ENCODE measurements around the gene KLC1.
"Not testable (repeated sequence)": the region's sequence is repeated elsewhere in the genome, so short reads cannot be mapped to it uniquely, and the experiment has no call there.

KLC1 gene

GRCh38 chr14:103691655-103692054 lies 62.6 kb downstream of the KLC1 start:
- not testable (repeated sequence) for FAIRE-seq

GRCh38 chr14:103692159-103692558 lies 63.1 kb downstream of the KLC1 start:
- FAIRE-seq: no peak

GRCh38 chr14:103692871-103693270 lies 63.9 kb downstream of the KLC1 start:
- no peak for FAIRE-seq

- no peak for FAIRE-seq
Measured at GRCh38 chr14:103693515-103693914, 64.5 kb downstream of the KLC1 start.

- no peak for FAIRE-seq
Measured at GRCh38 chr14:103694572-103695026, 65.6 kb downstream of the KLC1 start.

- FAIRE-seq: no peak
Measured at GRCh38 chr14:103695296-103696069, 66.5 kb downstream of the KLC1 start.

- no peak for FAIRE-seq
Measured at GRCh38 chr14:103696070-103696402, 67.0 kb downstream of the KLC1 start.

GRCh38 chr14:103696466-103697071 lies 67.6 kb downstream of the KLC1 start:
- FAIRE-seq: peak; percentile 76

- no peak for FAIRE-seq
Measured at GRCh38 chr14:103697206-103697602, 68.2 kb downstream of the KLC1 start.

- no peak for FAIRE-seq
Measured at GRCh38 chr14:103697603-103698379, 68.8 kb downstream of the KLC1 start.

- no peak for FAIRE-seq
Measured at GRCh38 chr14:103698380-103699260, 69.6 kb downstream of the KLC1 start.

- no peak for FAIRE-seq
Measured at GRCh38 chr14:103699261-103699661, 70.2 kb downstream of the KLC1 start.

- no peak for FAIRE-seq
Measured at GRCh38 chr14:103699901-103700752, 71.1 kb downstream of the KLC1 start.

GRCh38 chr14:103700753-103701490 lies 71.9 kb downstream of the KLC1 start:
- FAIRE-seq: no peak

GRCh38 chr14:103702095-103702494 lies 73.1 kb downstream of the KLC1 start:
- no peak for FAIRE-seq

GRCh38 chr14:103702497-103703432 lies 73.8 kb downstream of the KLC1 start:
- FAIRE-seq: no peak

GRCh38 chr14:103703433-103704385 lies 74.7 kb downstream of the KLC1 start:
- FAIRE-seq: no peak

- FAIRE-seq: no peak
Measured at GRCh38 chr14:103704708-103705107, 75.7 kb downstream of the KLC1 start.

GRCh38 chr14:103705118-103705503 lies 76.1 kb downstream of the KLC1 start:
- no peak for FAIRE-seq

Measured in endometrium (tissue), 2 donors.